ENCODE data around the gene PDE8A. TPM values are rescaled to one million over a fixed set of nuclear protein-coding genes. Genes with fewer than 3 reads are reported as not detected.

The PDE8A gene
- total RNA-seq, 2 experiments from 2014 or later: 28.3 to 32.3 TPM

- Histone ChIP-seq H4K20me1 (ENCODE audit: insufficient read depth, low read length) (no peaks in the 10 kb centered on the region), H3K4me2 (ENCODE audit: low read length) (no peak overlapping the region), H3K9me3 (ENCODE audit: low read length) (no peaks in the 10 kb centered on the region), H3K4me3 (ENCODE audit: low read depth, low read length, poor library complexity, severe bottlenecking) (no peak overlapping the region), H3K9me2 (ENCODE audit: insufficient read depth, low read length) (no peaks in the 10 kb centered on the region), H3K36me3 (ENCODE audit: insufficient read depth, low read length) (0 out of 2 replicates have a peak, but pooled peaks cover 8% of the 10 kb centered on the region), H3K27ac (ENCODE audit: low read depth, low read length, poor library complexity, severe bottlenecking) (no peak overlapping the region), H2AFZ (ENCODE audit: low read length) (no peak overlapping the region), H3K4me1 (ENCODE audit: insufficient read depth, low read length, poor library complexity, severe bottlenecking) (no peaks in the 10 kb centered on the region), H3K79me2 (ENCODE audit: insufficient read depth, low read depth, low read length) (no peaks in the 10 kb centered on the region)
- intact Hi-C loops (cut with micrococcal nuclease; ENCODE audit: unreplicated experiment): no loop called here
- ChIA-PET CTCF (ENCODE audit: unreplicated experiment) (no interaction called here), POLR2A (interaction anchor here (0.6 kb wide), 2 partner anchors 172 to 525 kb away, joined by 3 to 4 read pairs; no protein-coding TSS in a partner anchor)
- no TSS peak for BruUV-seq (replicated peaks)
- no peak for DNase-seq (ENCODE audit: low spot score)
- TF ChIP-seq EZH2phosphoT487 (IDR thresholded peaks at IDR 0.05; ENCODE audit: borderline replicate concordance, low read depth, low read length): no peak
- TF ChIP-seq, protein P1, sequence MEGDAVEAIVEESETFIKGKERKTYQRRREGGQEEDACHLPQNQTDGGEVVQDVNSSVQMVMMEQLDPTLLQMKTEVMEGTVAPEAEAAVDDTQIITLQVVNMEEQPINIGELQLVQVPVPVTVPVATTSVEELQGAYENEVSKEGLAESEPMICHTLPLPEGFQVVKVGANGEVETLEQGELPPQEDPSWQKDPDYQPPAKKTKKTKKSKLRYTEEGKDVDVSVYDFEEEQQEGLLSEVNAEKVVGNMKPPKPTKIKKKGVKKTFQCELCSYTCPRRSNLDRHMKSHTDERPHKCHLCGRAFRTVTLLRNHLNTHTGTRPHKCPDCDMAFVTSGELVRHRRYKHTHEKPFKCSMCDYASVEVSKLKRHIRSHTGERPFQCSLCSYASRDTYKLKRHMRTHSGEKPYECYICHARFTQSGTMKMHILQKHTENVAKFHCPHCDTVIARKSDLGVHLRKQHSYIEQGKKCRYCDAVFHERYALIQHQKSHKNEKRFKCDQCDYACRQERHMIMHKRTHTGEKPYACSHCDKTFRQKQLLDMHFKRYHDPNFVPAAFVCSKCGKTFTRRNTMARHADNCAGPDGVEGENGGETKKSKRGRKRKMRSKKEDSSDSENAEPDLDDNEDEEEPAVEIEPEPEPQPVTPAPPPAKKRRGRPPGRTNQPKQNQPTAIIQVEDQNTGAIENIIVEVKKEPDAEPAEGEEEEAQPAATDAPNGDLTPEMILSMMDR (conservative IDR thresholded peaks at IDR 0.05; ENCODE audit: low read length): no peak
These were observed 148.2 kb downstream of the PDE8A start for GRCh38 chr15:85129881-85130280.

DNA sequence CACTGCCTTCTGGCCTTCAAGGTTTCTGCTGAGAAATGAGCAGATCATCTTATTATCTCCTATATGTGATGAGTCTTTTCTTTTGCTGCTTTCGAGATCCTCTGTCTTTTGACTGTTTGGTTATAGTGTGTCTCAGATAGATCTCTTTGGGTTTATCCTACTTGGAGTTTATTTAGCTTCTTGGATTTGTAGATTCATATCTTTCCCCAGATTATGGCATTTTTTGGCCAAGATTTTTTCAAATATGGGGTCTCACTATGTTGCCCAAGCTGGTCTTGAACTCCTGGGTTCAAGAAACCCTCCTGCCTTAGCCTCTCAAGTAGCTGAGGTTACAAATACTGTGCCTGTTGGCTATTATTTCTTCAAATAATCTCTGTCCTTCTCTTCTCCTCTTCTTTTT is 150.3 kb downstream of the PDE8A start:
- DNase-seq (ENCODE audit: low spot score): no peak
- no peak for TF ChIP-seq EZH2phosphoT487 (IDR thresholded peaks at IDR 0.05; ENCODE audit: borderline replicate concordance, low read depth, low read length)
- TF ChIP-seq, protein P1 (conservative IDR thresholded peaks at IDR 0.05; ENCODE audit: low read length): no peak
- Histone ChIP-seq H3K4me3 (ENCODE audit: low read depth, low read length, poor library complexity, severe bottlenecking) (no peak overlapping the region), H3K36me3 (ENCODE audit: insufficient read depth, low read length) (0 out of 2 replicates have a peak, but pooled peaks cover 8% of the 10 kb centered on the region), H3K9me2 (ENCODE audit: insufficient read depth, low read length) (no peaks in the 10 kb centered on the region), H2AFZ (ENCODE audit: low read length) (no peak overlapping the region), H3K4me2 (ENCODE audit: low read length) (no peak overlapping the region), H3K27ac (ENCODE audit: low read depth, low read length, poor library complexity, severe bottlenecking) (no peak overlapping the region), H3K4me1 (ENCODE audit: insufficient read depth, low read length, poor library complexity, severe bottlenecking) (no peaks in the 10 kb centered on the region), H4K20me1 (ENCODE audit: insufficient read depth, low read length) (no peaks in the 10 kb centered on the region), H3K79me2 (ENCODE audit: insufficient read depth, low read depth, low read length) (no peaks in the 10 kb centered on the region), H3K9me3 (ENCODE audit: low read length) (no peaks in the 10 kb centered on the region)
- ChIA-PET POLR2A (interaction anchor here (0.7 kb wide), 1 partner anchor 127 kb away, joined by 3 read pairs; no protein-coding TSS in a partner anchor), CTCF (ENCODE audit: unreplicated experiment) (no interaction called here)
- intact Hi-C loops (cut with micrococcal nuclease; ENCODE audit: unreplicated experiment): no loop called here
- BruUV-seq (replicated peaks): no TSS peak

DNA sequence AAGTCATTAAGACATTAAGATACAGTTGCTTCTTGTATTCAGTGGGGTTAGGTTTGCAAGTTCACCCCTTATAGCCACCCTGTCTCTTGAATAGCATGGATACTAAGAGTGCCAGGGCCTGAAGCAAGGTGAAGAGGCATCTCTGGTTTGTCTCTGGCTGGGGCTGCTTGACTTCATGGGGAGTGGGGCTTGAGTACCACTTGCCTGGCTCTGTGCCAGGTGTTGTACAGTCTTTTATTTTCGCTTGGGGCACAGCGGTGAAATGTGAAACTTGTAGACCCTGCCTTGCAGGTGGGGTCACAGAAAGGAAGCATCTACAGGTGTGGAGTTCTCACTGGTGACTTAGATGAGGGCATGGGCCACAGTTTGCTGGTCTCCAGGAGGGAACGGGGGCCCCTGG is 152.1 kb downstream of the PDE8A start:
- ChIA-PET POLR2A (no interaction called here), CTCF (ENCODE audit: unreplicated experiment) (no interaction called here)
- Histone ChIP-seq H3K79me2 (ENCODE audit: insufficient read depth, low read depth, low read length) (no peaks in the 10 kb centered on the region), H3K36me3 (ENCODE audit: insufficient read depth, low read length) (peaks cover 15% of the 10 kb centered on the region; the same call in 1 of the 2 replicates), H3K9me2 (ENCODE audit: insufficient read depth, low read length) (no peaks in the 10 kb centered on the region), H3K4me3 (ENCODE audit: low read depth, low read length, poor library complexity, severe bottlenecking) (no peak overlapping the region), H4K20me1 (ENCODE audit: insufficient read depth, low read length) (no peaks in the 10 kb centered on the region), H2AFZ (ENCODE audit: low read length) (no peak overlapping the region), H3K27ac (ENCODE audit: low read depth, low read length, poor library complexity, severe bottlenecking) (no peak overlapping the region), H3K4me1 (ENCODE audit: insufficient read depth, low read length, poor library complexity, severe bottlenecking) (no peaks in the 10 kb centered on the region), H3K4me2 (ENCODE audit: low read length) (no peak overlapping the region), H3K9me3 (ENCODE audit: low read length) (no peaks in the 10 kb centered on the region)
- no peak for DNase-seq (ENCODE audit: low spot score)
- TF ChIP-seq, protein P1 (conservative IDR thresholded peaks at IDR 0.05; ENCODE audit: low read length): no peak
- TF ChIP-seq EZH2phosphoT487 (IDR thresholded peaks at IDR 0.05; ENCODE audit: borderline replicate concordance, low read depth, low read length): no peak
- intact Hi-C loops (cut with micrococcal nuclease; ENCODE audit: unreplicated experiment): no loop called here
- BruUV-seq (replicated peaks): no TSS peak
